ENCODE results near the gene UBALD2.
"Not testable (repeated sequence)": the region's sequence is repeated elsewhere in the genome, so short reads cannot be mapped to it uniquely, and the experiment has no call there.

Gene UBALD2

GRCh38 chr17:76278268-76278908 lies 13.2 kb downstream of the UBALD2 start:
- no peak for DNase-seq

- DNase-seq: peak; percentile 84 to 86
These were observed 14.0 kb downstream of the UBALD2 start for GRCh38 chr17:76278952-76279741.

DNA sequence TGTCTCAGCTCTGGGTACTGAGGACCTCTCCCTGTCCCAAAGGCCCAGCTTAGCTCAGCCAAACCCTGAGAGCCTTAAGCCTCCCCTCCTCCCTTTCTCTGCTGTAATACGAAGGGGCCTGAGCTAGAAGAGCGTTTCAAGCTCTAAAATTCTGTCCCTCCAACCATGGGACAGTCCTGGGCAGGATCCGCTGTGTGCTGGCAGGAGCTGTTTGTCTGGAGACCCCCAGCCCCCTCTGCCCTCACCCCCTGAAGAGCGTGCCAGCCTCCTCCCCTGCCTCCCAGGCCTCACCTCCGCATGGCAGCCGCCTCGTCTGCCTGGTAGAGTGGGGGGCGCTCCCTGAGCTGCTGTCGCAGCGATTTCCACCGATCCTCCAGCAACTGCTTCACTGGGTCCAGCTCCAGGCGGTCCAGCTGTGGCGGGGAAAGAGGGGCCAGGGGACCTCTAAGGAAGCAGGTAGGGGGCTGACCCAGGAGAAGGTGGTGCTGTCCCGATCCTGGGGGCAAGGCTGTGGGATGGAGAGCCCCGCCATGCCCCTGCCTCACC lies 14.7 kb downstream of the UBALD2 start:
- DNase-seq: no peak

DNA sequence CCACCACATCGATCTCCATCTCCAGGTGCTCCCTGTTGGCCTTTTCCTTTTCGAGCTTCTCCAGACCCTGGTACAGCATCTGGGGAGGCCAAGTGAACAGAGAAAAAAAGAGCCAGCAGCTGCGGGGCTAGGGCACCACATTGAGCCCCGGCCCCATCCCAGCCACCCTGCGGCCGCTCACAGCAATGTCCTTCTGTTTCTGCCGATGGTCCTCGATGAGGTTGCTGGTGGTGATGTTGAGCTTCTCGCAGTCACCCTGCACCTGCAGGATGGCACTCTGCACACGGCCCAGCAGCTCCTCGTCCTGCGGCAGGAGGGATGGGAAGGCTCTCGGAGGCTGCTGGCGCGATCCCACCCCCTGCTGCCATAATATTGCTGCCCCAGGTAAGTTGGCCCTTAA lies 15.5 kb downstream of the UBALD2 start:
- DNase-seq: no peak

GRCh38 chr17:76281573-76282371 lies 16.6 kb downstream of the UBALD2 start:
- no peak for DNase-seq

- no peak for DNase-seq
These were observed 27.4 kb downstream of the UBALD2 start for GRCh38 chr17:76292567-76292966.

DNA sequence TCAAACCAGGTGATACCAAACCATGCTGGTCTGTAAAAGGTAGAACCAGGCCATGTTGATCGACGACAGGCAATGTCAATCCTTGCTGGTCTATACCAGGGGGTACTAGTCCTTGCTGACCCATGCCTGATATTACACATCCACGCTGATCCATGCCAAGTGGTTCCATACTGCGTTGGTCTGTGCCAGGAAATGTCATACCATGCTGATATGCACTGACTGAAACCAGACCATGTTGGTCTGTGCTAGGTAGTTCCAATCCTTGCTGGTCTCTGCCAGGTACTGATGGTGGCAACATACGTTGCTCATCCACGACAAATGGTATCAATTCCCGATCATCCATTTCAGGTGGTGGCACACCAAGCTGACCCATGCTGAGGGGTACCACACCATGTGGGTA lies 28.0 kb downstream of the UBALD2 start:
- DNase-seq: no peak

GRCh38 chr17:76296186-76296585 lies 31.0 kb downstream of the UBALD2 start:
- DNase-seq: no peak

DNA sequence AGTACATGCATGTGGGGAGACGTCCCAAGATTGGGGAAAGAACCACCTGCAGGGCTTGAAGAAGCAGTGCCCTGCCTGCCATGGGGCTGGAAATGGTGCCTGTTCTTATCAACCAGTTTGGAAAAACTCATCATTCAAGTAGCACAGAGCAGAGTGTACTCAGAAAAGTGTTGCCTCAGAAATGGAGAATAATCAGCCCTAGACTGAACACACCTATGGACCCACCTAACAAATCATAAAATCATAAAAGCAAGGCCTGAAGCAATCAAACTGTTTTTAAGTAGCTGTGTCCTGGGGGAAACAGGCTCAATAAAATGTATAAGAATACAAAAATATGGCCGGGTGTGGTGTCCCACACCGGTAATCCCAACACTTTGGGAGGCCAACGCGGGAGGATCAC lies 31.7 kb downstream of the UBALD2 start:
- DNase-seq: no peak

DNA sequence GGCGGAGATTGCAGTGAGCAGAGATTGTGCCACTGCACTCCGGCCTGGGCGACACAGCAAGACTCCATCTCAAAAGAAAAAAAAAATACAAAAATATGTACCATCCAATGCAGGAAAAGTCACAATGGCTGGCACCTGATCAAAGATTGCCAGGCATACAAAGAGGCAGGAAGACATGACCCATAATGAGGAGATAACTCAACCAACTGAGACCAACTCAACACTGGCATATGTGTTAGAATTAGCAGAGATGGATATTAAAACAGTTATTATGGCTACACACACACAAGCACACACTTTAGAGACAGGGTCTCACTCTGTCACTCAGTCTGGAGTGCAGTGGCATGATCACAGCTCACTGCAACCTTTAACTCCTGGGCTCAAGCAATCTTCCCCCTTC lies 32.3 kb downstream of the UBALD2 start:
- DNase-seq: no peak

GRCh38 chr17:76304226-76305134 lies 39.3 kb downstream of the UBALD2 start:
- DNase-seq: no peak

GRCh38 chr17:76305135-76305454 lies 39.9 kb downstream of the UBALD2 start:
- DNase-seq: not testable (repeated sequence)

- no peak for DNase-seq
These were observed 42.3 kb downstream of the UBALD2 start for GRCh38 chr17:76307299-76307965.

DNA sequence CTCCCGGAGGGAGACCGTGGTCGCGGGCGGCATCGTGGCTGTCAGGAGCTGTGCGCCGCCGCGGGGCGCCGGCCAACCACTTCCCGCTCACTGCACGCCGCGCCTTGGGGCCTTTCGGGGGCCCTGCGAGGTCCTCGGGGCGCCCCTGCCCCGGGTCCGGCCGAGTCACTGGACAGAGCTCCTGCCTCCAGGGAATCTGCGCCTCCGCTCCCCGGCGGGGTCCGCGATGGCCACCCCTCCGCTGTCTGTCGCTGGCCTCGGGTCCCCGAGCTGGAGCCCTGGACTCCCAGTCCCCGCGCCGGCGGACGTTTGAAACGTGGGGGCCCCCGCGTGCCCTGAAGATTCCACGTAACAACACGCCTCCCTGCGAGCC lies 42.8 kb downstream of the UBALD2 start, which contains the start of gene QRICH2:
QRICH2 (minus strand) TSS at position 311 of the 373 bp plus-strand sequence; CDS start at position 33, 278 bp downstream.
- no peak for DNase-seq

DNA sequence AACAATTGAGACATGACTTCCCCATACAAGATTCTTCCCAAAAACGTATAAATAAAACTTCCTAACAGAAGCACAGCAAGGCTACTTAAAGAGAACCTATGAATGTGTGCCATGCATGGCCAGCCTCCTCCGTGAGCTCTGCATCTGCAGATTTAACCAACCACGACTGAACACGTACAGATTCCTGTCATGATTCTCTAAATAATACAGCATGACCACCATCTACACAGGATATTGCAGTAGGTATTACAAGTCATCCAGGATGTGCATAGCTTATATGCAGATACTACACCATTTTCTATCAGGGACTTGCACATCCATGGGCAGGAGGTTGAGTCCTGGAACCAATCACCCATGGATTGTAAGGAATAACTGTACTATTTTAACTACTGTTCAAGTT lies 44.3 kb downstream of the UBALD2 start:
- no peak for DNase-seq

- no peak for DNase-seq
These were observed 47.6 kb downstream of the UBALD2 start for GRCh38 chr17:76312735-76313134.

DNA sequence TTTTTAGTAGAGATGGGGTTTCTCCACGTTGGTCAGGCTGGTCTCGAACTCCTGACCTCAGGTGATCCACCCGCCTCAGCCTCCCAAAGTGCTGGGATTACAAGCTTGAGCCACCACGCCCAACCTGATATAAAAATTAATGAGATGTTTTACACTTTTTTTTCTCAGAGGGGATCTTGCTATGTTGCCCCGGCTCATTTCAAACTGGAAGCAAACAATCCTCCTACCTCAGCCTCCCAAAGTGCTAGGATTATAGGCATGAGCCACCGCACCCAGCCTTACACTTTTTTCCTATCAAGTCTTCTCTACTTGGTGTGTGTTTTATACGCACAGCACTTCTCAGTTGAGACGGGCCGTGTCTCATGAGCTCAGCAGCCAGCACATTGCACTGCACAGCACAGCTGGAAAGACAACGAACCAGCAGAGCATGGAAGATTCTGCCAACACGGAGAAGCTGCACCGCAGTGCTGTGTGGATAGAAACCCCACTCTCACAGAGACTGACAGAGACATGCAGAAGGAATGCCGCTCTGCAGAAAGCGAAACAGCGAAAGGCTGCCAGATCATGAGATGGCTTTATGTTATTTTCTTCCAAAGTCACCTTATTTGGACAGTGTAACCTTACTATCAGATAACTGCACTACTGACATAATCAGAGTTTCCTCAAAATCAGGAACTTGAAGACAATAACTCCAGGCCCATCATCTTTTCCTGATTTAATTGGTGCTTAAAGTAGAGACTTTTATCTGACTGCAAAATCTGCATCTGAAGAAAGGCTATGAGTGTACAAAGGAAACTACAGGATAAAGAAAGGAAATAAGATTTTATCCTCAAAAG lies 49.5 kb downstream of the UBALD2 start:
- no peak for DNase-seq

DNA sequence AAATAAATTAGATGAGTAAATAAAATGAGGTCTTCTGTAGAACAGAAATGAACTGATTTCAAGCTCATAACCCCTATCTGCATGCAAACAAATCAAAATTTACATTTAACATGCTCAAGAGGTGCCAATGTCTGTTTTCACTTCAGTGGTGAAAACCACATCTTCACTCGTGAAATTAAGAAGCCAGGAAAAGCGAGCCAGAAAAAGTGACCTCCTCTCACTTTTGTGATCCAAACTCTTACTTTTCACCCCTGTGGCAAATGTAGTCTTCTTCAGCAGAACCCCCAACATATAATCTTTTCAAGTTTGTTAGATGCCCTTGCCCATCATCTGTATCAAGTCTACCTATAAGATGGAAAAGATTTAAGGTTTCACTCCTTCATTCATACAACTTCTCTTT lies 52.4 kb downstream of the UBALD2 start:
- DNase-seq: no peak

GRCh38 chr17:76318586-76318985 lies 53.4 kb downstream of the UBALD2 start:
- no peak for DNase-seq

Data from activated CD4-positive, alpha-beta T cell treated with anti-CD3 and anti-CD28 coated beads, Interleukin-2, amount 50 U/mL, for 4 hours (primary cell).